GM03348 (cell line): ENCODE data around the gene ABCC1.
"Not testable (repeated sequence)": the region's sequence is repeated elsewhere in the genome, so short reads cannot be mapped to it uniquely, and the experiment has no call there.

ENCODE experiments used
- DNase-seq: peaks from one replicate; pipeline ENCODE4 v3.0.0; 2012; ENCODE audit warnings: low spot score

ABCC1 gene

DNA sequence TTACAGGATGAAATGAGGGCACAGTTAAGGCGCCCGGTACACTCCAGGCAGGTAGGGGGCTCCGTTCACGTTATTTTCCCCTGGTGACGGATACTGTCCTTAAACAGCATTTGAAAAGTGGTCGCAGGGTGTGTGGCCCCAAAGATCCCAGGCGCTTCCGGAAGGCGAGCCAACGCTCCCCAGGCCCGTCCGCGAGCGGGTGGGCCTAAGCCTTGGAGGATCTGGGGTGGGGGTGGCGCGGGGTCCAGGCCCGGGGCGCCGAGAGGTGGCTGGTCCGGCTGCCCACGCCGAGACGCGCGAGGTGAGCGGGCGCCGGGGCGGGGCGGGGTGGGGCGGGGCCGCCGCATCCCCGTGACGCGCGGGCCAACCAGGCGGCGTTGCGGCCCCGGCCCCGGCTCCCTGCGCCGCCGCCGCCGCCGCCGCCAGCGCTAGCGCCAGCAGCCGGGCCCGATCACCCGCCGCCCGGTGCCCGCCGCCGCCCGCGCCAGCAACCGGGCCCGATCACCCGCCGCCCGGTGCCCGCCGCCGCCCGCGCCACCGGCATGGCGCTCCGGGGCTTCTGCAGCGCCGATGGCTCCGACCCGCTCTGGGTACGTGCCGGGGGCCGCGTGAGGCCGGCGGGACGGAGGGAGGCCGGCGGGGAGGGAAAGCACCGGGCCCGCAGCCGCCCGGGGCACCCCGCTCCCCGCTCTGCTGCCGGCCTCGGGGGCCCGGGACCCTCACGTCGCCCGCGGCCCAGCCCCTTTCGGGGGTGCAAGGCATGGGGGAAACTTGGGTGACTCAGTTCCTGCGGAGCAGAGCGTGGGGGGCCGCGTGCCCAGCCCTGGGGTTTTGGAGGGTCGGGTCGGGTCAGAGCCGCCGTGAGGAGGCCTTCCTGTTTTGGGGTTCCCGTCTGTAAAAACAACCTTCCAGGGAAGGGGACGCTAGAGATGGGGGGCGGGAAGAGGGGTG, at the start of gene ABCC1:
TSS of gene ABCC1 (plus strand) at position 407 of the 951 bp plus-strand sequence. CDS start at position 543, 136 bp downstream.
- DNase-seq = peak; percentile 94

DNA sequence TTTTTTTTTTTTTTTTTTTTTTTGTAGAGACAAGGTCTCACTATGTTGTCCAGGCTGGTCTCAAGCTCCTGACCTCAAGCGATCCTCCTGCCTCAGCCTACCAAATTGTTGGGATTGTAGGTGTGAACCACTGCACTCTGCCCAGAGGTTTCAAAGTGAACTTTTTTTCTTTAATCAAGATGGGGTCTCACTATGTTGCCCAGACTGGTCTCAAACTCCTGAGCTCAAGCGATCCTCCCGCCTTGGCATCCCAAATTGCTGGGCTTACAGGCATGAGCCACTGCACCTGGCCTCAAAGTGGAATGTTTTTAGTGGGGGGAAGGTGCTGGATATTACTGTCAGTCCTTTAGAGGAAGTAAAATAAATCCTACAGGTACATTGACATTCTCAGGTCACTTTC, 49.1 kb upstream of the ABCC1 start:
- no peak for DNase-seq

DNA sequence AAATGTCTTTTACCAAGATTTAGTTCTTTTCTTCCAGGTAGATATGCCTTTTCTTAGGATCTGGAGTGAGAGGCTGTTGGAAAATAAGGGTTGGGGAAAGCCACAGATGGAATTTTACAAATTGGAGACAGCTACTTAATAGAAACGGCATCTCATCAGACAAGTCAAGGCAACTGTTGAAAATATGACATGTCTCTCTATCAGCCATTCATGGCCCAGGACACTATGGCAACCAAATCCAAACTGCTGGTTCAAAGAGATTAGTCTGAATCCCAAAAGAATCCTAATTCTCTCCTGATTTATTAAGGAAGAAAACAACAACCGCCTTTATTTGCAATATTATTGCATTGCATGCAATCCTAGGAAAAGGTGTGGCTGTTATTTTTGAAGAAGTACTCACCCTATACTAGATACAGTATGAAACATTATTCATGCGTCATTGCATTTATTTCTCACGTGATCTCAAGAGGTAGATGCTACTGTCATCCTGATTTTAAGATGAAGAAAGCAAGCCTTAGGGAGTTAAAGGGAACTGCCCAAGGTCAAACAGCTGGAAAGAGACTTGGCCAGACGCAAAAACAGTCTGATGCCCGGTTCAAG, 48.4 kb upstream of the ABCC1 start:
- DNase-seq = no peak

DNA sequence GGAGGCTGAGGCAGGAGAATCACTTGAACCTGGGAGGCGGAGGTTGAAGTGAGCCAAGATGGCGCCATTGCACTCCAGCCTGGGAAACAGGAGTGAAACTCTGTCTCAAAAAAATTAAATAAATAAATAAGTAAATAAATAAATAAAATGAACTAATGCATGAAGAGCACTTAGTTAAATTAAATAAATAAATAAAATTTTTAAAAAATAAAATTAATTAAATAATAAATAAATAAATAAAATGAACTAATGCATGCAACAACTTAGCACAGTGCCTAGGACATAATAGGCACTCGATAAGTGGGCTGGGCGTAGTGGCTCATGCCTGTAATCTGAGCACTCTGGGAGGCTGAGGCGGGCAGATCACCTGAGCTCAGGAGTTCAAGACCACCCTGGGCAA, 45.5 kb upstream of the ABCC1 start:
- DNase-seq = no peak

DNA sequence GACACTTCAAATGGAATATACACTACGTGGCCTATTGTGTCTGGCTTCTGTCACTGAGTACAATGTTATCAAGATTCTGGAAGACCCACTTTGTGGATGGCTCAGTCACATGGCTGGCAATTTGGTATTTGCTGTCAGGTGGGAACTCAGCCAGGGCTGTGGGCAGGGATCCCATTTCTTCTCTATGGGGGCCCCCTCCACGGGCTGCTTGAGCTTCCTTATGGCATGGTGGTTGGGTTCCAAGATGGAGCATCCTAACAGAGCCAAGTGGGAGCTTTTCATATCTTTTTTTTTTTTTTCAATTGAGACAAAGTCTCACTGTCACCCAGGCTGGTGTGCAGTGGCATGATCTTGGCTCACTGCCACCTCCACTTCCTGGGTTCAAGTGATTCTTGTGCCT, 43.0 kb upstream of the ABCC1 start:
- DNase-seq = no peak

DNA sequence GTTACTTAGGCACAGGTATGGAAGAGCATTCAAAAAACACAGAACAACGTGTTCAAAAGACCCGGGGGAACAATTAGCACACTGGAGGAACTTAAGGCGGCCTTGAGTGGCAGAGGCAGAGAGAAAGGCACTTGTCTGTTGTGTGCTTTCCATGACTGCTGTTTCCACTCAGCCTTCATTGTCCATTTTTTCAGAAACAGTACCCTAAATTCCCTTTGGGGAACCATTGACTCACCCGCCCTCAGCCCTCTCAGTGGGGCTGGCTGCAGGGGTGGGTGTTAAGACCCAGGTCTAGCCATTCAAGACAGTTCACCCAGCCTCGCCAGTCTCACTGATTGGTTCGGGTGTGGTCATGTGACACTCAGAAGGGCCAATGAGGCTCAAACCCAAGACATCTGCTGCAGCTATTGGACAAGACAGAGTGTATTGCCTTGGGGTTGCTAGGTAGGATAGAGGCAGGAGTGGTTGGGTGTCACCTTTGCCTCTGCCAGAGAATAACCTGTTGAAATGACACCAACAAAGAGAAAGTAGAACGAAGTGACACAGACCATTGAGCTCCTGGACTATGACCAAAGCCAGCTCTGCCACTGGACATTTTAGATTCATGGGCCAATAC, 41.4 kb upstream of the ABCC1 start:
- DNase-seq = peak; percentile 23

DNA sequence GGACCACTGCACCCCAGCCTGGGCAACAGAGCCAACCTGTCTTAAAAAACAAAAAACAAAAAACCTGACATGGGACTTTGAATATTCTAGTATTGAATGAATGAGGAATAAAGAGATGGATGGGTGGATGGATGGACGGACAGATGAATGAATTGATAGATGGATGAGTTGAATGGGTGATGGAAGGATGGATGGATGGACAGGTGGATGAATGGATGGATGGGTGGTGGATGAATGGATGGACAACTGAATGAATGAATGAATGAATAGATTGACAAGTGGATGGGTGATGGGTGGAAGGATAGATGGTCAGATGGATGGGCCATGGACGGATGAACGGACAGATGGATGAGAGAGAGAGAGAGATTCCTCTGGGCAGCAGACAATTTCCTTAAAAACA, 38.2 kb upstream of the ABCC1 start:
- DNase-seq = no peak

DNA sequence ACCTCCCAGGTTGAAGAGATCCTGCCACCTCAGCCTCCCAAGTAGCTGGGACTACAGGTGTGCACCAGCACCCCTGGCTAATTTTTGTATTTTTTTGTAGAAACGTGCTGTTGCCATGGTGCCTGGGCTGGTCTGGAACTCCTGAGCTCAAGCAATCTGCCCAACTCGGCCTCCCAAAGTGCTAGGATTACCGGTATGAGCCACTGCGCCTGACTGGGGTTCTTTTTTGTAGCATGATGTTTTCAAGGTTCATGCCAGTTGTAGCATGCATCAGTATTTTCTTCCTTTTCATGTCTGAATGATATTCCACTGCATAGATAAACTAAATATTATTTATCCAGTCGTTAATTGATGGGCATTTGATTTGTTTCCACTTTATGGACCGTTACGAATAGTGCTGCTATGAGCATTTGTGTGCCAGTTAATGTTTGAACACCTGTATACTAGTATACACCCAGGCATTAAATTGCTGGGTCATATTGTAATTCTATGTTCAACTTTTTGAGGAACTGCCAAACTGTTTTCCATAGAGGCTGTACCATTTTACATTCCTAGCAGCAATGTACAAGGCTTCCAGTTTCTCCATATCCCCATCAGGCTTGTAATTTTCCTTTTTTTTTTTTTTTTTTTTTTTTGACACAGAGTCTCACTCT, 36.2 kb upstream of the ABCC1 start:
- DNase-seq = no peak

DNA sequence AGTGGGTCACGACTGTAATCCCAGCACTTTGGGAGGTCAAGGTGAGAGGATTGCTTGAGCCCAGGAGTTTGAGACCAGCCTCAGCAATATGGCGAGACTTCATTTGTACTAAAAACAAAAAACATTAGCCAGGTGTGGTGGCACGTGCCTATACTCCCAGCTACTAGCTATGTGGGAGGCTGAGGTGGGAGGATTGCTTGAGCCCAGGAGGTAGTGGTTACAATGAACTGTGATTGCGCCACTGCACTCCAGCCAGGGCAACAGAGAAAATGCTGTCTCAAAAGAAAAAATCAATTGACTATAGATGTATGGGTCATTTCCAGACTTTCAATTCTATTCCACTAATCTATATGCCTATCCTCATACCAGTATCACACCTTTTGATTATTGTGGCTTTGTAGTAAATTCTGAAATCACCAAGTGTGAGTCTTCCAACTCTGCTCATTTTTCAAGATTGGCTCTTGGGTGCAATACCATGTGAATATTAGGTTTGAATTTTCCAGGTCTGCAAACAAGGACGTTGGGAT, 33.8 kb upstream of the ABCC1 start:
- DNase-seq = no peak

DNA sequence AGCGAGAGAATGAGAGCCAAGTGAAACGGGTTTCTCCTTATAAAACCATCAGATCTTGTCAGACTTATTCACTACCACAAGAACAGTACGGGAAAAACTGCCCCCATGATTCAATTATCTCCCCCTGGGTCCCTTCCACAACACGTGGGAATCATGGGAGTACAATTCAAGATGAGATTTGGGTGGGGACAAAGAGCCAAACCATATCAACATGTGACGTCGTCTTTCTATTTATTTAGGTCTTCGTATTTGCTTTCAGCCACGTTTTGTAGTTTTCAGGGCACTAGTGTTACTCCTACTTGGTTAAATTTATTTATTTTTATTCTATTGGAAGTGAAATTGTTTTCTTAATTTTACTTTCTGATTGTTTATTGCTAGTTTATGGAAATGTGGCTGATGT, 33.1 kb upstream of the ABCC1 start:
- DNase-seq = no peak

DNA sequence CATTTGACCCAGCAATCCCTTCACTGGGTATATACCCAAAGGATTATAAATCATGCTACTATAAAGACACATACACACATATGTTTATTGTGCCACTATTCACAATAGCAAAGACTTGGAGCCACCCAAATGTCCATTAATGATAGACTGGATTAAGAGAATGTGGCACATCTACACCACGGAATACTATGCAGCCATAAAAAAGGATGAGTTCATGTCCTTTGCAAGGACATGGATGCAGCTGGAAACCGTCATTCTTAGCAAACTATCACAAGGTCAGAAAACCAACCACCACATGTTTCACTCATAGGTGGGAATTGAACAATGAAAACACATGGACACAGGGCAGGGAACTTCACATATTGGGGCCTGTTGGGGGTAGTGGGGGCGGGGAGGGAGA, 31.1 kb upstream of the ABCC1 start:
- not testable (repeated sequence) for DNase-seq

DNA sequence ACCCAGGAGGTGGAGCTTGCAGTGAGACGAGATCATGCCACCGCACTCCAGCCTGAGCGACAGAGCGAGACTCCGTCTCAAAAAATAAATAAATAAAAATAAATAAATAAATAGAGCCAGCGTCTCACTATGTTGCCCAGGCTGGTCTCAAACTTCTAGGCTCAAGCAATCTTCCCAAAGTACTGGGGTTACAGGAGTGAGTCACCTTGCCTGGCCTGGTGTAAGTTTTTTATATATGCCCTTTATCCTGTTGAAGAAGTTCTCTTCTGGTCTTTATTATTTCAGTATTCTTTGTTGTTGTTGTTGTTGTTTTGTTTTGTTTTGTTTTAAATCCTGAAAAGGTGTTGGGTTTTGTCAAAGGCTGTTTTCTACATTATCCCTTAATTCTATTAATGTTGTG, 30.1 kb upstream of the ABCC1 start:
- no peak for DNase-seq

DNA sequence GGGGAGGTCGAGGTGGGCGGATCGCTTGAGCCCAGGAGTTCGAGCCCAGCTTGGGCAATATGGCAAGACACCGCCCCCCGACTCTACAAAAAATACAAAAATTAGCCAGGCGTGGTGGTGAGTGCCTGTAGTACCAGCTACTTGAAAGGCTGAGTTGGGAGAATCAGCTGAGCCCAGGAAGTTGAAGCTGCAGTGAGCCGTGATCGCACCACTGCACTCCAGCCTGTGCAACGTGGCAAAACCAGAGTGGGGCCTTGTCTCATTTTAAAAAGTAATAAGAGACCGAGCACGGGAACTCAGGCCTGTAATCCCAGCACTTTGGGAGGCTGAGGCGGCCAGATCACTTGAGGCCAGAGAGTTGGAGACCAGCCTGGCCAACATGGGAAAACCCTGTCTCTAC, 24.4 kb upstream of the ABCC1 start:
- no peak for DNase-seq

DNA sequence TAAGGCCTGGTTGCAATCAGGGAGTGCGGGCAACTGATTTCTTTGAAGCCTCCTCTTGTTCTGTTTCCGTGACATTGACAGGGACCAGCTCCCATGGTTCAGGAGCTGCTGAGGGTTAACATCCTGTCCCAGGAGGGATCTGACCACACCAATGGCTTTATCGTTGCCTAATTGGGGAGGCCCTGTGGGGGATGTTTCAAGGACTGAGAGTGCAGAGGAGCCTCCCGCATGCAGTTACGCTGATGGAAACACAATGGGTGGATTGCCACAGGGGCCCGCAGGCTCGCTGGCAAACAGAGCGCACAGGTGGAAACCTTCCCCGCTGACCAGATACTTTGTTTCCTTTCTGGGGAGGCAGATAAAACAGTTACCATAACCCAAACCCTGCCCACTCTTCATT, 23.8 kb upstream of the ABCC1 start:
- no peak for DNase-seq

DNA sequence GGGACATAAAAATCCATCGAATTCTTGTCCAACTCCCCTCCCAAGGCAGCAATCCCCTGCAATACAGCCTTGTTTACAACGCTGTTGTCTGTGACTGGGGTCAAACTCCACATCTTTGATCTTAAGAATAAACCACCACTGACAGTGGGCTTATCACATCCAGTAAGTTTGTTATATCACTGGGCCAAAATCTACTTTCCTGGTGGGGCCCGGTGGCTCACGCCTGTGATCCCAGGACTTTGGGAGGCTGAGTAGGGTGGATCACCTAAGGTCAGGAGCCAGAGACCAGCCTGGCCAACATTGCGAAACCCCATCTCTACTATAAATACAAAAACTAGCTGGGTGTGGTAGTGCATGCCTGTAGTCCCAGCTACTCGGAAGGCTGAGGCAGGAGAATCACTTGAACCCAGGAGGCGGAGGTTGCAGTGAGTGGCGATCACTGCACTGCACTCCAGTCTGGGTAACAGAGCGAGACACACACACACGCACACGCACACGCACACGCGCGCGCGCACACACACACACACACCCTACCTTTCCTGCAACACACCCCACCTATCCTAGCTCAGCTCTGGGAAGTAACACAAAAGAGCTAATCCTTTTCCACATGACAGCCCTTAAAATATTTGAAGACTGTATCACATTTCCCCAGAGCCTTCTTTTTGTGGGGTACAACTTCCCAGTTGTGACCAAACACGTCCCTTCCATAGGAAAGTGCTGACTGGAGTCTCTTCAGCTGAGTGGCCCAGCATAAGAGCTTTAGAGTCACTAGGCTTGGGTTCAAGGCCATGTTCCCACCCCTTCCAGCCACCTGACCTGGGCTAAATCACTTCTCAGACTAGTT, 20.9 kb upstream of the ABCC1 start:
- DNase-seq = no peak

DNA sequence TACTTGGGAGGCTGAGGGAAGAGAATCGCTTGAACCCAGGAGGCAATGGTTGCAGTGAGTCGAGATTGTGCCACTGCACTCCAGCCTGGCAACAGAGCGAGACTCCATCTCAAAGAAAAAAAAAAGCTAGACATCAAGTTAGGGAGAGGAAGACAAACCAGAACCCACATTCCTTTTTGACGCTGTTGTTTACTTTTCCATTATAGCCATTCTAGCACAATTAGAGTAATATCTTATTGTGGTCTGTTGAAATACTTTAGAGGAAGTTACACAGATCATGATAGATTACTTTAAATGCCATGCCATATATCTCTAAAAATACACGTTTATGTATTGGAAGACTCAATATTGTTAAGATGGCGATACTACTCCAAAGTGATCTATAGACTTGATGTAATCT, 16.5 kb upstream of the ABCC1 start:
- no peak for DNase-seq

DNA sequence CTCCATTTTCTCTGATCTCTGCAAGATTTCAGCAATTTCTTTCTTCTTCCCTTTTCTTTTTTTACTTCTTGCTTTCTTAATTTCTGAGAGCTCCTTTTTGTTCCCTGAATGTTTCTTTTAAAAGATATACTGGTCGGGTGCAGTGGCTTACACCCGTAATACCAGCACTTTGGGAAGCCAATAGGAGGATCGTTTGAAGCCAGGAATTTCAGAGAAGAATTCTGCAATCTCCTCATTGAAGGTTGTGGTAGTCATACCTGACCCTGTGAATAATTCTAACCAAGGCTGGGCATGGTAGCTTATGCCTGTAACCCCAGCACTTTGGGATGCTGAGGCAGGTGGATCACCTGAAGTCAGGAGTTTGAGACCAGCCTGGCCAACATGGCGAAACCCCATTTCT, 15.6 kb upstream of the ABCC1 start:
- DNase-seq = no peak

DNA sequence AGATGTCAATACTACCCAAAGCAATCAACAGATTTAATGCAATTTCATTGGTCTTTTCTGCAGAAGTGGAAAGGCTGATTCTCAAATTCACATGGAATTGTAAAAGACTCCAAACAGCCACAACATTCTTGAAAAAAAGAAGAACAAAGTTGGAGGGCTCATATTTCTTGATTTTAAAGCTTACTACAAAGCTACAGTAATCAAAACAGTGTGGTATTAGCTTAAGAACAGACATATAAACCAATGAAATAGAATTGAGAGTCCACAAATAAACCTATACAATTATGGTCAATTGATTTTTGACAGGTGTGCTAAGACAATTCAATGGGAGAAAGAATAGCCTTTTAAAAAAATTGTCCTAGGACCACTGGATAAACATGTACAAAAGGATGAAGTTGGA, 14.4 kb upstream of the ABCC1 start:
- no peak for DNase-seq

DNA sequence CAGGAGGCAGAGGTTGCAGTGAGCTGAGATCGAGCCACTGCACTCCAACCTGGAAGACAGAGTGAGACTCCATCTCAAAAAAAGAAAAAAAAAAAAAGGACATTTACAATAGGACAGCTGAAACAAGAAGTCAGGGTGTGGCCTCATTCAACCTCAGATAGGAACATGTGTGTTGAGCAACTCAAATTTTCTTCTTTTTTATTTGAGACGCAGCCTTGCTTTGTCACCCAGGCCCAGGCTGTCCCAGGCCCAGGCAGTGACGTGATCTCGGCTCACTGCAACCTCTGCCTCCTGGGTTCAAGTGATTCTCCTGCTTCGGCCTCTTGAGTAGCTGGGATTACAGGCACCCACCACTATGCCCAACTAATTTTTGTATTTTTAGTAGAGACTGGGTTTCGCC, 12.6 kb upstream of the ABCC1 start:
- DNase-seq = not testable (repeated sequence)

DNA sequence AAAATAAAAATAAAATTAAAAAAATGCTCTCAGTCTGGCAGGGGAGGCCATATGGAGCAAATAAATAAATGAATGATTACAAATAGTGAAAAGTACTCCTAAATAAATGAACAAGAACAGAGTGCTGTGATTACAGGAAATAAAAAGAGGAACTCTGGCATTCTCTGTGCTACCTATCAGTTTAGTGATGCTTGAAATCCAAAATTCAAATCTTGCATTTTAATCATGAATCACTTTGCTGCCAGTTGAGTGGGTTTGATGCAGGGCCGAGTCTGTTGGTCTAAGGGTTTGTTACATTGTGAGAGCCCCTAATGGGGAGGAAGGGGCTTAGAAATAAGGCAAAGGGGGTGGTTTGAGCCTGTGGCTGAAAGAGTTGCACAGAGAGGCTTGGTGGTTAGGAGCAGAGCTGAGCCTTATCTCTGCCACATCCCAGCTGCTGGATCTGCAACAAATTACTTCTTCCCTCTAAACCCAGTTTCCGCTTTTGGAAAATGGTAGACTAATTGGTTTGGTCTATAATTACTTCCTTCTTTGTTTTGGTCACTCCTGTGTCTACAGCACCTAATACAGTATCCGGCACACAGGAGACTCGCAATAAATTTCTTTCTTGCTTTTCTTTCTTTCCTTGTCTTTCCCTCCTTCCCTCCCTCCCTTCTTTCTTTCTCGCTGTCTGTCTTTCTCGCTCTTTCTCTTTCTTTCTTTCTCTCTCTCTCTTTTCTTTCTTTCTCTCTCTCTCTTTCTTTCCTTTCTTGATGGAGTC, 6.3 kb upstream of the ABCC1 start:
- no peak for DNase-seq
